Fibroblast of skin of back (primary cell): Measurements from ENCODE around the gene HTR6.
"Not testable (repeated sequence)": the region's sequence is repeated elsewhere in the genome, so short reads cannot be mapped to it uniquely, and the experiment has no call there.

Experiments used
- DNase-seq: peaks from one replicate; pipeline ENCODE4 v3.0.0-alpha.2; 2013

HTR6 gene

DNA sequence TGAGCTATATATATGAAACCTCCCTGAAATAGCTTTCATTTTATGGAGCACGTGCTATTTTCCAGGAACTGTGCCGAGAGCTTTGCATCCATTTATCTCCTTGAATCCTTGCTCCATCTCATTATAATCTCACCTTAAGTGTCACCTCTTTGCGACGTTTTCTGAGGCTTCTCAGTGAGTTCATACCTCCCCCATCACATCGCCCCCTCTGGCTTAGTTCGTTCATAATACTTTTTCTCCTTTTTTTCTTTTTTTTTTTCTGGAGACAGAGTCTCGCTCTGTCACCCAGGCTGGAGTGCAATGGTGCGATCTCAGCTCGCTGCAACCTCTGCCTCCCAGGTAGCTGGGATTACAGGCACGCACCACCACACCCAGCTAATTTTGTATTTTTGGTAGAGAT lies 25.4 kb upstream of the HTR6 start:
- not testable (repeated sequence) for DNase-seq

DNA sequence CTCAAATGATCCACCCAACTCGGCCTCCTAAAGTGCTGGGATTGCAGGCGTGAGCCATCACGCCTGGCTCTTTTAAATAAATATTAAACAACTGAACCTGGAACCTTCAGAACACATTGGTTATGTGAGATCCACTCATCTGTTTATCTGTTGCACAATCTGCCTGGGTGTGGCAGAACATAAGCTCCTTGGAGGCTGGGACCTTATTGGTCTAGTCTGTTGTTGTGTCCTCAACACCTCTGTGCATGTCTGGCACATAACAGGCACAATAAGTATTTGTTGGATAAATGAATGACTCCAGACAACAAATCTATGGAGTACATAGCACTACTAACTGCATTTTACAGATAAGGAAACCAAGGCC lies 24.7 kb upstream of the HTR6 start:
- DNase-seq, result no peak

DNA sequence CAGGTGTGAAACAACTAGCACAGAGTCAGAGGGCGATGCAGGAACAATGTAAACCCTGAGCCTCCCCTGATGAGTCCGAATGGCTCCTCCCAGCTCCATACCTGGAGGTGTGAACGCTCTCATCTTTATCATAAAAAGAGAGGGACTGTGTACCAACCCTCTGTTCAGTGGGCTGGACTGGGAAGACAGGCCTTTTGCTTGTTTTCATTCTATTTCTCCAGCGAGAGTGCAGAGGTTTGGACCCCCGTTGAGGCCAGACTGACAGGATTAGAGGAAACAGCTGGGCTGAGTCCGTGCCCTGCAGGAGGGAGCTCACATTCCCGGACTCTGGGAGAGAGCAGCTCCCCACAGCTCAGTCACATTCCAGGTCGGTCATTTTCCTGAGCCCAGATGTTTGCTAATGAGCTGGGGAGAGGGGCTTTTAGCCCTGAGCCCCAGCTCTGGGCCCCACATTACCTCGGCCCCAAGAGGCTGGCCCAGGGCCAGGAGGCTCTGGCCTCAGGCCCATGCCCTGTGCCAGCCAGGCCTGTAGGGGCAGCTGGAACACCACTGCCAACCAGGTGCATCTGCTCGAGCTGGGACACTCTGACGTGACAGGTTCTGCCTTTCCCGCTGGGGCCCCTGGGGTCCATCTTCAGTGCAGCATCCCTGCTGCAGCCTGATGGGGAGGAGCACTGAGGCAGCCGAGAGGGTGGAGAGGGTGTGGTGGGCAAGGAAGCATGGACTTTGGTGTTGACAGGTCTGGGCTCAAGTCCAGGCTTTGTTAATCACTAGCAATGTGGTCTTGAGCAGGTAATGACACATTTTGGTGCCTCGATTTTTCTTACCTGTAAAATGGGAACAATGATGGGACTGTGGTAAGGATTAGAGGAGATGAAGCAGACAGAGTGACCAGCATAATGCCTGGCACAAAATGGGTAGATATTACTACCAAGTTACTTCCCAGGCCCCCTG lies 24.0 kb upstream of the HTR6 start:
- peak; percentile 43 for DNase-seq

DNA sequence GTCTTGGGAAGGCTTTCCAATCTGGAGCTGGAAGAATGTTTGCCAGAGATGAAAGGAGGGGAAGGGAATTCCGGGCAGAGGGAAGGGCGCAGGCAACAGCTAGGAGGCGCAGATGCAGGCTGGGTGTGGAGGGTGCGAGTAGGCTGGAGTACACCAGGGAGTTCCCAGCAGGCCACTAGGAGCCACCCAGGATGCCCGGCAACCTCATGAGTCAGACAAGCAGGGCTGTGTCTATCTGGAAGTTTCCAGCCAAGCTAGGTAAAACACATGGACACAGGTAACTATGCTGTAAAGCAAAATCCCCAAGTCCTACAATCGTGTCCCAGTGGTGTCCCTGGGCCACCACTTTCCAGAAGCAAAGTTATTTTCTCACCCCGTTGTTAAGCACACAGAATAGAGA lies 21.6 kb upstream of the HTR6 start:
- no peak for DNase-seq

GRCh38 chr1:19643602-19644394 lies 20.9 kb upstream of the HTR6 start, which contains the start of gene NBL1:
NBL1 (plus strand) TSS chr1:19644311; CDS start chr1:19655031, 10,720 bp downstream.
- peak; percentile 69 for DNase-seq

GRCh38 chr1:19644395-19644680 lies 20.3 kb upstream of the HTR6 start:
- DNase-seq, result no peak

DNA sequence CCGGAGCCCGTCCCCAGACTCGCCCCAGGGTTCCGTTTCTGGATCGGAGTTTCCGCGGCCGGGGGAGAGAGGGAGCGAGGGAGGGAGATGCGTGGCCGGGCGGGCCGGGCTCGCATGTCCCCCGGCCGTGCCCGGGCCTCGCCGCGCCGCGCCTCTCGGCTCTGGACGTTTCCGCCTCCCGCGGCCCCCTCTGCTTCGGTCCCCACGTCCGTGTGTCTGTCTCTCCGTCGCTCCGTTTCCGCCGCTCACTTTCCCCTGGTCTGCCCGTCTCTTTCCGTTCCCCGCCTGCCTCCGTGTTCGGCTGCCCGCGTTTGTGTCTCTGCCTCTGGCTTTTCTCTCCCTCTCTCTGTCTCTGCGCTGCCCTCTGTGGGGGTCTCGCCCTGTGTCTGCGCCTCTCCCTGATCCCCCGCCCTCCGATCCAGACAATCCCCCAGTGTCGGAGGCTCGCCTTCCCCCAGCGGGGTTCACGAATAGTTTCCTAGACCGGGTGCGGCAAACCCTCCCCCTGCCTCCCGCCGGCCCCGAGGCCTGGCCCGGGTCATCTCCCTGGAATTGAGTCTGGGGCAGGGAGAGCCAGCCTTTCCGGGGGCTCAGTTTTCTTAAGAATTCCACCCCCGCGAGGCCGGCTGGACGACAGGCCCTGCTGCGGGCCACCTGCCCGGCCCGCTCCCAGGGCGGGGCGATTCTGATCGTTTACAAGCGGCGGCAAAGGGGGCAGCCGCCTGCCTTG lies 19.8 kb upstream of the HTR6 start:
- DNase-seq, result no peak

GRCh38 chr1:19645411-19646251 lies 19.0 kb upstream of the HTR6 start:
- DNase-seq, result no peak

- no peak for DNase-seq
Observed at GRCh38 chr1:19646377-19647319, 18.0 kb upstream of the HTR6 start.

DNA sequence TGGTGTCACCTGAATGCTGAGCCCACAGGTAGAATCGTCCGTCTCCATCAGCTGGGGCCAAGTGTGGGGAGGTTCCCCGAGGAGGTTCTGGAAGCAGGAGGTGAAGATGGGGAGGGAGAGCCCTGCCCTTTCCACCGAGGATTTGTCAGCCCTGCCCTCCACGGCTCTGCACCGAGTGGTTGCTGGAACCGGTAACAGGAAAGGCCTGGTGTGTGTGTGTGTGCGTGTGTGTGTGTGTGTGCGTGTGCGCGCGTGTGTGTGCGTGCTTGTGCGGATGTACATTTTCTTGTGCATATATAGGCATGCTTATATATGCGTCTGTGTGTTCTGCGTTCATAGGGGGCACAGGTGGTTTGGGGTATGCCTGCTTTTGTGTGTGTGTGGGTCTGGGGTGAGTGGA lies 17.0 kb upstream of the HTR6 start:
- no peak for DNase-seq

GRCh38 chr1:19648239-19648638 lies 16.4 kb upstream of the HTR6 start:
- no peak for DNase-seq

DNA sequence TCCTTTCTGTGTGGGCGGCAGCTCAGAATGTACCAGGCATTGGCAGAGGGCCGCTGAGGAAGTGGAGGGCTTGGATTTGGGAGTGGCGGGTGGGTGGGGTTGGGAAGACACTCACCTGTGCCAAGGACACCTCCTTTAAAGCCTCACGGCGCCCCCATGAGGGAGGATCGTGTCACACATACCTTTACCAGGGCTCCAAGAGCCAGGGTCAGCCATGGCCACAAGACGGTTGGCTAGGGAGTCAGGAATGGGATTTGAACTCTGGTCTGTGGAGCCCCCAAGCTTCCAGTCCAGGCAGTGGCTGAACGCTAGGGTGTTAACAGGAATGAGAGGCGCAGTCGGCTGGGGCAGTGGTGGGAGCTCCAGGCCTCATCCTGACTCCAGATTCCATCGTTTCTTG lies 16.0 kb upstream of the HTR6 start:
- DNase-seq, result no peak

DNA sequence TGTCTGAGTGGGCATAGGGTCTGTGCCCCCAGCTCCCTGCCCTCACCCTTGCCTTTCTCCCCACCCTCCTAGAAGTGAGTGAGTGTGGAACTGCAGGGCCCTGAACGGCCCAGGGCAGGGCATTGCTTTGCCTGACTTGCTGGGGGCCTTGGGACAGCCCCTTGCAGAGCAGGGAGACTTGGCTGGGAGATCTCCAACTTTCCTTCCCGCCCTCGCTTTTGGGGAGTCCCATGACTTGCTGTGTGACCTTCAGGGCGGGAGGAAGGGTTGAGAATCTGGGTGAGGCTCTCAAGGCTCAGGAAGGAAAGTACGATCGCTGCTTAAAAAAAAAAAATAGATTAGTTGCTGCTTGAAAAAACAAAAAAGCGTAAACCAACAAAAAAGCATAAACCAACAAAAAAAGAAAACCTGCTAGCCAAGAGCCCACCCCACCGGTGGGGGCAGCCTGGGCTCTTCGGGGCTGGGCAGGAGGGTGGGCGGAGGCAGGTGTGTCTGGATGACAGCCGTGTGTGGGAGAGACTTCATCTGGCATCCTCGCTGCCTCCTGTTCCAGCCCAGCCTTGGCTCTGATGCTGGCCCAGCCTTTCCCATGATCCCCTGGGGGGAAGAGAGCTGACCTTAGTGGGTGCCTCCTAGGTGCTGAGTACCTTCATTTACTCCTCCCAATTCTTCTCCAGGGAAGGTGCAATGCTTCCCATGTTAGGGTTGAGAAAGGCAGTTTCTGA lies 14.1 kb upstream of the HTR6 start:
- no peak for DNase-seq

GRCh38 chr1:19651141-19651737 lies 13.4 kb upstream of the HTR6 start:
- peak; percentile 41 for DNase-seq

DNA sequence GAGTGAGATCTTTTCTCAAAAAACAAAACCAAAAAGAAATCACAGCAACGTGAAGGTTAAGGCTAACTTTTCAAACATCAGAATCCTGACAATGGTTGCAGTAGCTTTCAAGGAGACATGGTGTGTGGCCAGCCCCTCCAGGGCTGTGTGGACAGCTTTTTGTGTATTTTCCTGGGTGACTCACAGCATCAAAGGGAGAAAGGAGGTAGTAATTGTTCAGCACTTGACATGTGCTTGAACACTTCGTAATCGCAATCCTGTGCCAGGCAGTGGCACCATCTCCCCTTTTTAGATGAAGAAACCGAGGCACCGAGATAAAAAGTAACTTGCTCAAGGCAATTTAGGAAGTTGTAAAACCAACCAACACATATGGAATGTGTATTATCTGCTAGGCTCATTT lies 10.3 kb upstream of the HTR6 start:
- DNase-seq, result no peak

GRCh38 chr1:19654886-19655717 lies 9.6 kb upstream of the HTR6 start:
- DNase-seq, result no peak

GRCh38 chr1:19655718-19656080 lies 9.0 kb upstream of the HTR6 start:
- DNase-seq, result no peak

DNA sequence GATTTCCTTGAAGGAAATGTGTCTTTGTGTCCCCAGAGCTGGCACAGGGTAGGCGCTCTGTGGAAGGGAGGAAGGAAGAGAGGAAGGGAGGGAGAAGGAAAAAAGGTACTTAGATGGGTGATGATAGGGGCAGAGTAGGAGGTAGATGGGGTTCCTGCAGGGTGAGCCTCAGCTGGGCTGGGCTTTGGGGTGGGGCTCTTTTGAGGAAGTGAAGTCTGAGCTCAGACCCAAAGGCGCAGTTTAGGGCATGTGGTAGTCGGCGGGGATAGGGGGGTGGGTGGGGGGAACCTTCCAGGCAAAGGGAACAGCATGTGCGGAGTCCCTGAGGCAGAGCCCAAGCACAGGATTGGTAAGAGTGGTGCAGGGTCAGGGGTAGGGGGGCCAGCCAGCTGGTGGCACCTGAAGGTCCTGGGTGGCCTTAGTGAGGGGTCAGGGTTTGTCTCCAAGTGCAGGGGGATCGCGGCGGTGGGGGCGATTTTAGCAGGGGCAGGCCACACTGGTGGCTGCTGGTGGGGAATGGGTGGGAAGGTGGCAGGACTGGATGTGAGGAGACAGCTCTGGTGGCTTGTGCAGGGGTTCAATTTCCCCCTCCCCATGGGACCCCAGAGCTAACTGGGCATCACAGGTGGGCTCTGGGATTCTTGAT lies 8.4 kb upstream of the HTR6 start:
- no peak for DNase-seq
